PC-3 (cell line): ENCODE results near the gene TMEM184B.

ENCODE experiments used
- EZH2phosphoT487 ChIP-seq: fragments of 300-600 bp; sonication (generic); IDR thresholded peaks from 2 replicates; pipeline ENCODE4 v1.6.1; 2018; ENCODE audit warnings: mild to moderate bottlenecking, antibody characterized with exemption, low read length, borderline replicate concordance
- TF ChIP-seq, protein P1 (sequence below): fragments of 300-600 bp; sonication (generic); conservative IDR thresholded peaks from 2 replicates; pipeline ENCODE4 v1.5.1; 2017; ENCODE audit warnings: antibody characterized with exemption, low read depth, mild to moderate bottlenecking, low read length

DNA sequence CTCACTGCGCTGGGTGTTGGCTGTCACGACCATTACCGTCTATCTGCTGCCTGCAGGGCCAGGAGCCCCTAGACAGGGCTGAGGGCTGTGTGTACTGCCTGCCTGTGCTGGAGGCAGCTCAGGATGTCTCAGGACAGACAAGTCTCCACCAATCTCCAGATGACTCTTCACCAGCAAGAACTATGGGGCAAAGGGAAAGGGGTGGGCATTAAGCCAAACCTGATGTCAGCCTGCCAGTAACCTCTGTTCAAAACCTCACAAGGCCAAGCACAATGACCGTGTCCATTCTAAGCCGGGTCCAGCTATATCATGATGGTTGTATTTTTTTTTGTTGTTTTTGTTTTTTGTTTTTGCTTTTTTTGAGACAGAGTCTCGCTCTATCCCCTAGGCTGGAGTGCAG lies 39.4 kb downstream of the TMEM184B start:
- TF ChIP-seq, protein P1, sequence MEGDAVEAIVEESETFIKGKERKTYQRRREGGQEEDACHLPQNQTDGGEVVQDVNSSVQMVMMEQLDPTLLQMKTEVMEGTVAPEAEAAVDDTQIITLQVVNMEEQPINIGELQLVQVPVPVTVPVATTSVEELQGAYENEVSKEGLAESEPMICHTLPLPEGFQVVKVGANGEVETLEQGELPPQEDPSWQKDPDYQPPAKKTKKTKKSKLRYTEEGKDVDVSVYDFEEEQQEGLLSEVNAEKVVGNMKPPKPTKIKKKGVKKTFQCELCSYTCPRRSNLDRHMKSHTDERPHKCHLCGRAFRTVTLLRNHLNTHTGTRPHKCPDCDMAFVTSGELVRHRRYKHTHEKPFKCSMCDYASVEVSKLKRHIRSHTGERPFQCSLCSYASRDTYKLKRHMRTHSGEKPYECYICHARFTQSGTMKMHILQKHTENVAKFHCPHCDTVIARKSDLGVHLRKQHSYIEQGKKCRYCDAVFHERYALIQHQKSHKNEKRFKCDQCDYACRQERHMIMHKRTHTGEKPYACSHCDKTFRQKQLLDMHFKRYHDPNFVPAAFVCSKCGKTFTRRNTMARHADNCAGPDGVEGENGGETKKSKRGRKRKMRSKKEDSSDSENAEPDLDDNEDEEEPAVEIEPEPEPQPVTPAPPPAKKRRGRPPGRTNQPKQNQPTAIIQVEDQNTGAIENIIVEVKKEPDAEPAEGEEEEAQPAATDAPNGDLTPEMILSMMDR, result no peak
- no peak for TF ChIP-seq EZH2phosphoT487
